Measurements from ENCODE around the gene ERBB3.

- TF ChIP-seq GATA3 (IDR thresholded peaks at IDR 0.05; ENCODE audit: low read depth, low read length): no peak
- TF ChIP-seq GATA2 (IDR thresholded peaks at IDR 0.05; ENCODE audit: low read depth, low read length): no peak
Measured at GRCh38 chr12:56124133-56124532, 44.2 kb downstream of the ERBB3 start.
